Transverse colon (tissue), 3 donors: ENCODE results near the gene MAST4.

Source experiments
- POLR2A ChIP-seq: fragments of 450-650 bp; IDR thresholded peaks from one replicate; pipeline ENCODE4 v1.6.1; 2016; ENCODE audit warnings: antibody characterized with exemption, mild to moderate bottlenecking, moderate library complexity
- TF ChIP-seq, protein P1 (sequence below), 5 experiments: fragments of 200-600 bp in 3 of 5; fragments of 450-650 bp in 2 of 5; sonication (generic) in 3 of 5; IDR thresholded peaks; 1 replicate in 2 of 5; 2 replicates in 3 of 5; pipeline ENCODE4 v1.5.1; 2016 to 2017; ENCODE audit warnings: antibody characterized with exemption in 5 of 5, inconsistent platforms in 3 of 5, mild to moderate bottlenecking in 2 of 5, moderate library complexity in 1 of 5

DNA sequence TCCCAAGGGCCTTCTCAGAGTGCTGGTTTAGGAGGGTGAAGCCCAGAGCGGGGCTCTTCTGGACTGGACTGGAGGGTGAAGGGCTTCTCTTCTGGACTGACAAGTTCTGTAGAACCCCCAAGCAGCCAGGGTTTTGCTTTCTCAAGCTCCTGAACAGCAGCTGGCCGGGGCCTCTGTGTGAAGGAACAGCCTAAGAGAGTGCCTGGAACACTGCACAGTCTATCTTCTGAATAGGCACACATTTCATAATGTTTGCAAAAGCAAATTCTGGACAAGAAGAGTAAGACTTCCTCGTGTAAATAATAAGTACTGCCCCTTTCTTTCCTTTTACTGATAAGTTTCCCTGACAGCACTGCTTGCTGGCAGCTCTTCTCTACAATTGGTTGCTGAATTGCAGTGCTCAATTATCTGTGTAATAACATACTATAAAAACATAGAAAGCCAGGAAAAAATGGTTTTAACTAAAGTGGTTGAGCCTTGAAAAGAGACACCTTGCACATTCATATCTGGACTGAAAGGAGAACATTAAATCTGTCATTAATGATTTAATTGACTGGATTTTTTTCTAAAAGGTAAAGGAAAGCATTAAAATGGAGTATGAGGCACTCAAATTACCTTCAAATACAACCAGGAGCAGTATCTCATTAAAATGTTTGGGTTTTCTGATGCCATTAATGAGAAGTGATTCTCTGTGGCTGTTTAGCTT is 20.5 kb downstream of the MAST4 start:
- TF ChIP-seq, protein P1, sequence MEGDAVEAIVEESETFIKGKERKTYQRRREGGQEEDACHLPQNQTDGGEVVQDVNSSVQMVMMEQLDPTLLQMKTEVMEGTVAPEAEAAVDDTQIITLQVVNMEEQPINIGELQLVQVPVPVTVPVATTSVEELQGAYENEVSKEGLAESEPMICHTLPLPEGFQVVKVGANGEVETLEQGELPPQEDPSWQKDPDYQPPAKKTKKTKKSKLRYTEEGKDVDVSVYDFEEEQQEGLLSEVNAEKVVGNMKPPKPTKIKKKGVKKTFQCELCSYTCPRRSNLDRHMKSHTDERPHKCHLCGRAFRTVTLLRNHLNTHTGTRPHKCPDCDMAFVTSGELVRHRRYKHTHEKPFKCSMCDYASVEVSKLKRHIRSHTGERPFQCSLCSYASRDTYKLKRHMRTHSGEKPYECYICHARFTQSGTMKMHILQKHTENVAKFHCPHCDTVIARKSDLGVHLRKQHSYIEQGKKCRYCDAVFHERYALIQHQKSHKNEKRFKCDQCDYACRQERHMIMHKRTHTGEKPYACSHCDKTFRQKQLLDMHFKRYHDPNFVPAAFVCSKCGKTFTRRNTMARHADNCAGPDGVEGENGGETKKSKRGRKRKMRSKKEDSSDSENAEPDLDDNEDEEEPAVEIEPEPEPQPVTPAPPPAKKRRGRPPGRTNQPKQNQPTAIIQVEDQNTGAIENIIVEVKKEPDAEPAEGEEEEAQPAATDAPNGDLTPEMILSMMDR (IDR thresholded peaks at IDR 0.05), result no peak
- TF ChIP-seq POLR2A, result no peak
